ENCODE data around the gene DOCK4.

Gene DOCK4

GRCh38 chr7:111864291-111864976 is 341.8 kb downstream of the DOCK4 start:
- DNase-seq, result peak in 6 of 56 donors; percentile 6 to 44 (median 32)

DNA sequence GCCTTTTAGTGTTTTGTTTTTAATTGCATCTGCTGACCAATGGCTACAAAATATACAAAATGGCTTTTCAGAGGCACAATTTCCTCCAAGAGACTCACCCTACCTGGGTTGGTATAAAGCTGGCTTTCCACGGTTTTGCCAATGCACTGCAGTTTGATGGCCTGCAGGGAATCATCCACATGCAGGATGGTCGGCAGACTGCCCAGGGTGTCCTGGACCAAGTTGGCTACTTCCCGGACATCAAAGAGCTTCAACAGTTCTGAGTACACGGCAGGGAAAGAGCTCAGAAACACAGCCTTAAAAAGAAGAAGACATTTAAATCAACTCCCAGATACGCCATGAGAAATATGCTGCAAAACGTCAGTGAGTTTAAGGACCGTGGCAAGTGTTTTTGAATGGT is 342.9 kb downstream of the DOCK4 start:
- peak in 1 of 56 donors; percentile 4 for DNase-seq

DNA sequence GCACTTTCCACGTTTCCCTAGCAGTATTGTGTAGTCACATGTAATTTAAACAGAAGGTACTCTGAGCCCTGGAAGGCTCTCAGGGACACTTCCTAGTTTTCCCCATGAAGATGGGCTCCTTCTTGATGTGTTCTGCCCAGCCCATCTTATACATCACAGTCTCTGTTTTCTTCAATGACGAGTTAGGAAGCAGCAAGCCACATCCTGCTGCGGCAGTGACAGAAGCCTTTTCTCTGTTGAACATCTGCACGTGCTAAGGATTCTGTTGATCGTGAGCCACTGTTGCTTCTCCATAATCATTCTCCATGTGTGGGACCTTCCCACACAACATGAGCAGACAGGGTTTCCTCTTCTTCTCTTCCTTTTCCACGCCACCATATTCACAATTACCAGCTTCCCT is 346.0 kb downstream of the DOCK4 start:
- DNase-seq, result no peak

GRCh38 chr7:111858331-111858730 is 347.9 kb downstream of the DOCK4 start:
- DNase-seq, result no peak

GRCh38 chr7:111855842-111856227 is 350.4 kb downstream of the DOCK4 start:
- peak in 22 of 56 donors; percentile 4 to 59 (median 31) for DNase-seq

GRCh38 chr7:111855161-111855841 is 350.9 kb downstream of the DOCK4 start:
- peak in 34 of 56 donors; percentile 11 to 72 (median 36) for DNase-seq

DNA sequence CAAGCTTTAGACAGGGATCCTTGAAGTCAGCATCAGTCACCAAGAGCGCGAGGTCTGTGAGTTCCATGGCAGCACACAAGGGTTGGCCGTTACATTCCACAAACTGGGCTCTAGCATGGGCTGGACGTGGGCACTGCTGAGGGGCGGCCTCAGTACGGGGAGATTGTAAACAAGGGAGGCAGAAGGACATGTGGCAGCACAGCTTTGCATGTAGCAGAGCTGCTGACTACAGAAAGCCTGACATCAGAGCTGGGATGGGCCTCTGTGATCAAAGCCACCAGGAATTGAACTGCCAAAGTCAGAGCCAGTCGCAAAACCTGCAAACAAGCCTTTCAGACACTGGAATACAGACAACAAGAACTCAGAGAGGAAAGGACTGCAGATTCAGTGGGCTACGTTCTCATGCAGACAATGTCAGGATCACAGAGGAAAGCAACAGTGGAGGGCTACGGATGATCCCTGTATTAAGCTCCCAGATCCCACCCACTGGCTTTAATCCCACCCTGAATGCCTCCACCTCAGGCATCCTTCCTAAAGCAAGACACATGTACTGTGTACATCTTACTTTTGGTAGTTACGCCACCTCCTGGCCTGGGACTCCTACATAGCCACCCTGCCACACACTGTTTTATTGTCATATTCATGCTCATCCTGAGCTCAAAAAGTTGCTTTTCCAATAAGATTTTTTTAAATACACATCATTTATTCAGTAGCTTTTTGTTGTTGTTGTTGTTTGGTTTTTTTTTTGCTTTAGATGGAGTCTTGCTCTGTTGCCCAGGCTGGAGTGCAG is 352.8 kb downstream of the DOCK4 start:
- peak in 1 of 56 donors; percentile 4 for DNase-seq

GRCh38 chr7:111852081-111852480 is 354.1 kb downstream of the DOCK4 start:
- DNase-seq, result no peak

- peak in 8 of 56 donors; percentile 10 to 63 (median 32) for DNase-seq
Measured at GRCh38 chr7:111846898-111847297, 359.3 kb downstream of the DOCK4 start.

DNA sequence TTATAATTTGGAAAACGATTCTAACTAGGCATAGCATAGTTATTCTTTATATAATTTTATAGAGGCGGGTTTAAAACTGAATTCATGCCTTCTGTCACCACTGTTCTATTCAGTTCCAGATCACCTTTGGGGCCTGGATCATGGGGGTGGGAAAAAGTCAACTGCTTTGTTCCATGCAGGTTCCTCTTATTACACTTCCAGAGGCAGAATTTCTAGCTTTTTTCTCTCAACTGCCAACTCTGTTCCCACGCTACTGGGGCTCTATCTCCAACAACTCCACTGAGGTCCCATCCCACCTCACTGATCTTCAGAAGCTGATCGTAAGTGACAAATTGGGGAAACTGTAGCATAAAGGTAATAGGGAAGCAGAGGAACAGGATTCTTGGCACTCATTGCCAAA is 360.3 kb downstream of the DOCK4 start:
- no peak for DNase-seq

DNA sequence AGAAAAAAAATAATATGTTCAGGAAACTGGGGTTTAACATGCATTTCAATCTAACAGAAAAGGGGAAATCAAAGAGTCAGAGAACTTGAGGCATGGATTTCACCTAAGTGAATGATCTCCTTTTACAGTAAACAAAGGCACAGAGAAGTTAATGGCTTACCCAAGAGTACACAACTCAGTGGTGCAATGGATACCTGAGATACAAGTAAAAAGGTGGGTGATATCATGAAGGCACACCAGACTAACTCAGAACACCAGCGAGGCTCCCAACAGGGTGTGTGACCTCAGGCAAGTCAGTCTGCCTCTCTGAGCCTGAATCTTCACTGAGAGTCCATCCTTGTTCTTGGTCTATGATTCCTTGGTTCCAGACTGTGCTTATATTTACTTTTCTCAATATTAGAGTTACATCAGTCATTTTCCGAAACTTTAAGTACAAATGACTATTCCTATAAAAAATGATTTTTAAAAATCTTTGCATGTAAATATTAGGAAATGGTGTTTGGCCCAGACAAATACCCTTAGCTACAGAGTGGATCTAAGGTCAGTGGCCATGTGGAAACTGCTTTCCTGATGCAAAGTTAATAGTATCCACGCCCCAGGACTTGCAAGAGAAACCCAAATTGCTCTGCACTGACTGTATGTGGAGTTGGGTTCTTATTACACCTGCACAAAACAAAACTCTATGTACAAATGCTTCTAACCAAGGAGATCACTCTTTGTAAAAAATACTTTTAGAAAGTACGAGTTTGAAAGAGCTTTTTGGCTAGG is 361.1 kb downstream of the DOCK4 start:
- no peak for DNase-seq

GRCh38 chr7:111842491-111842890 is 363.7 kb downstream of the DOCK4 start:
- DNase-seq, result no peak

DNA sequence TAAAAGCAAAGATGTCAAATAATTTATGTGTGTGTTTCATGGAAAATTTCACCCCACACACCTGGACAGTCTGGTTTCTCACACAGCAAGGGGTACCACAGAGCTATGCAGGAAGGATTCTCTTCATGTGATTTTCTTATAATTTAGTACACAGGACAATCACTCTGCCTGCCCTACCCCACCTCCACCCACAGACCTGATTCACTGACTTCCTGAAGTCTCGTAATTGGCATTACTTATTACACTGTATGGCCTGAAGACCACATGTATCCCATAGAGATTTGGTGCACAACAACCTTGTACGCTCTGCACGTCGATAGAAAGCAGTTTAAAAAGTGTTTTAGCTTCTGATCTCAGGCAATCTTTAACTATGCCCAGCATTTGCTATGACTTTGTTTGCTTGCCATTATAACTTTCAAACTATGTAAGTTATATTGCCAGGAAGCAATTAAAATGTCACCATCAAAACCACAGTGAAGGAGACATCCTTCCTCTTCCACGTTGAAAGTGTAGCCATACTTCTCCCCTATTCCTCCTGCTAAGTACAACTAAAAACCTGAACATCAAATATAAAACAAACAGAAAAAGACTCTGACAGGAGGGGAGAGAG is 364.5 kb downstream of the DOCK4 start:
- no peak for DNase-seq

DNA sequence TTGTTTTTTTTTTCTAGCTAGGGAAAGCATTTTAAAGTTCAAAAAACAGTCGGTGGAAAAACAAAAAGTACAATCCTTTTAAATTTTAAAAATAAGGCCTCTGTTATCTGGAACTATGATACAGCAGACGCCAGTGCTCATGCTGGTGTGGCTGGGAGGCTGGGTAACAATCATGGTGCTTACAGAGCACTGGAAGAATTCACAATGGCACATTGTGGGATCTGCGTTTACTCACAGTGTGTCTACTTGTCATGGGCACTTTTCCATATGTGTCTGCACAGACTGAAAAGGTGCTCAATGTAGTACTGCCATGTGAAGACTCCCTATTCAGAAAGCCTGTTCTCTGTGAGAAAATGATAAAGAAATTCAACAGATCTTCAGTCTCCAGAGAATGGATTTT is 365.7 kb downstream of the DOCK4 start:
- DNase-seq, result peak in 7 of 56 donors; percentile 11 to 42 (median 20)

DNA sequence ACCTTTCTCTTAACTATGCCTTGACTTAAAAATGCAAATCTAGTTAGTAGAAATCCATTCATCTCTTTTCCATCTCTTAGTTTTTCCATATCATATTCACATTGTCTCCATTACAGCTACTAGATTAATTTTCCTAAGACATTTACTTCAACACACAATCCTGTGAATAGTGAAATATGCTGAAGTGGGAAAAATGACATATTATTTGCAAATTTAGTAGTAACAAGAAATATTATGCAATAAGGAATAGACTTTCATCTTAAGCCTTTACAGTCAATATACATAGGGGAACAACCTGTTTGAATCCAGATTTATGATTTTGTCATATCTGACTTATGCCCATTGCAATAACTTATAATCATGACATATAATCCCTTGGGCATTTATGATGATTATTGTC is 366.9 kb downstream of the DOCK4 start:
- no peak for DNase-seq

- DNase-seq, result no peak
Measured at GRCh38 chr7:111836592-111836991, 369.6 kb downstream of the DOCK4 start.

DNA sequence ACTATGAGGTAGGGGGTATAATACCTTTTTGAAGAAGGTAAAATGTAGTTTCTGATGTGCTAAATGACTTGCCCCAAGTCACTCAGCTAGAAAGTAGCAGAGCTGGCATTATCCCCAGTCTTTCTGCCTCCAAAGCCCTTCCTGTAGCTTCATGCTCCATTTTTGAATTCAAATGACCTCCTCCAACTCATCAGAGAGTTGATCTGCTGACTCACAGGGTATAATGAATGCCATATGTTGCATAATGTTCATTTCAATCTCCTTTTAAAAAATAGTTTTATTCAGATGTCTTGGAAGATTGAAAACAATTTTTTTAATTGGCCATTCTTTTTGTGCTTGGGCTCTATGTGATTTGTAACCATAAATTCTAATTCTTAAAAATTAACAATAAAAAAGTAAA is 371.1 kb downstream of the DOCK4 start:
- no peak for DNase-seq

DNA sequence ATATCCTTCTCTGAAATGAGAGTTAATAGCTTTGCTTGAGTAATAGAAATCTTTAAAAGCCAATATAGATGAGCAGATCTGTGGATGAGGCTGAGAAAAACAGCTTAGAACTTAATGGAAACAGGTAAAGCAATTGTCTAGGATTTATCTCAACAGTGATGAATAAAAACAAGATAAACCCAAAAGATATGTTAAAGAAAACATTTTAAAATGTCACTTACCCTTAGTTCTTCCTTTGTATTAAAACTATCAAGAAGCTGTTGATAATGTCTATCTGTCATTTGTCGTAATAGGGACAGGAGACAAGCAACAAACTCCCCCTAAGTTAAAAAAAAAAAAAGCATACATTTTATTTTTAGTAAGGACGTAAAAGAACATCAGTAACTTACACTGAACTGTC is 371.8 kb downstream of the DOCK4 start:
- DNase-seq, result no peak

DNA sequence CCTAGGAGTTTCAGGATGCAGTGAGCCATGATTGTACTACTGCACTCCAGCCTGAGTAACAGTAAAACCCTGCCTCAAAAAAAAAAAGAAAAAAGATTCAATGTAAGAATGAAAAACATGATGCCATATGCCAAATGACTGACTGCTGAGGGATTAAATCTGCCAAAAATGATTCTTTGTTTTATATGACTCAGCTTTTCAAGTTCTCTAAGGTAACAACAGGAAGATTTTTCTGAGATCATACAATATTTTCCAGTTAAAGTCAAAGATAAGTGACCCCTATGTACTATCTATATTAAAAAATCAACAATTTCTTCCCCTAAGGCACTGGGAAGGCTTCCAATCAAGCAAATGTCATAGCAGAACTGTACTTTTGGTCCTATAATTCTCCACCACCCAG is 372.7 kb downstream of the DOCK4 start:
- DNase-seq, result no peak

GRCh38 chr7:111832174-111832573 is 374.0 kb downstream of the DOCK4 start:
- no peak for DNase-seq

DNA sequence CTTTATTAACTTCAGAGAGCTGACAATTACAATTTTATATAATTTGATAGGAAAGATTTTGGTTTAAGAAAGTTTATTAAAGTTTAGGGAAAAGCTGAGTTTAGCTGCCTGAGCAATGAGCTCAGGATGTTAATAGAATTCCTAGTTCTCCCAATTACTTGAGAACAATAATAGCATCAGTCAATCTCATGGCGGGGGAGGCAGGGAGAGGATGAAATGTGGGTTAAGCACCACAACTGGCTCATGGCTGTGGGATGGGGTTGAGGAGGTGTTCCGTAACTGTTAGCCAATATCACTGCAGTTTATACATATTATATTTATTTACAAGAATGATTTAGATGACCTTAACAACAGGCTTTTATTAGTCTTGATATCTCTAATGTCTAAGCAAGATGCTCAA is 377.0 kb downstream of the DOCK4 start:
- peak in 8 of 56 donors; percentile 2 to 46 (median 28) for DNase-seq

Measured in nucleus accumbens (tissue), 56 donors.